Trophoblast cell (in vitro differentiated cells and primary cell): ENCODE results near the gene DNAJA2. TPM values are rescaled to one million over a fixed set of nuclear protein-coding genes. Genes with fewer than 3 reads are reported as not detected.

Source experiments
- DNase-seq, 2 donors: peaks; one replicate each; pipeline ENCODE4 v3.0.0-alpha.2; 2016
- H2AFZ ChIP-seq: 2 replicates; pipeline ENCODE4 v1.6.1; 2013; ENCODE audit warnings: low read length, moderate library complexity, mild to moderate bottlenecking; ENCODE audit not compliant: insufficient read depth, poor library complexity
- H2AK5ac ChIP-seq: 2 replicates; pipeline ENCODE4 v1.6.1; 2013; ENCODE audit warnings: mild to moderate bottlenecking, low read length
- H2BK120ac ChIP-seq: 2 replicates; pipeline ENCODE4 v1.6.1; 2013; ENCODE audit warnings: low read length, mild to moderate bottlenecking, moderate library complexity; ENCODE audit not compliant: insufficient read depth, poor library complexity
- H2BK12ac ChIP-seq: 2 replicates; pipeline ENCODE4 v1.6.1; 2013; ENCODE audit warnings: mild to moderate bottlenecking, low read length, moderate library complexity
- H2BK5ac ChIP-seq: 2 replicates; pipeline ENCODE4 v1.6.1; 2013; ENCODE audit warnings: low read length, low read depth, moderate library complexity, mild to moderate bottlenecking; ENCODE audit not compliant: poor library complexity
- H3K14ac ChIP-seq: 2 replicates; pipeline ENCODE4 v1.6.1; 2013; ENCODE audit warnings: mild to moderate bottlenecking, low read length
- H3K18ac ChIP-seq: 2 replicates; pipeline ENCODE4 v1.6.1; 2013; ENCODE audit warnings: mild to moderate bottlenecking, low read length
- H3K23ac ChIP-seq: 2 replicates; pipeline ENCODE4 v1.6.1; 2013; ENCODE audit warnings: low read length
- H3K27ac ChIP-seq: 2 replicates; pipeline ENCODE4 v1.5.1; 2013; ENCODE audit warnings: low read depth, mild to moderate bottlenecking, inconsistent platforms, low read length, moderate library complexity
- H3K27me3 ChIP-seq: 2 replicates; pipeline ENCODE4 v1.6.1; 2013; ENCODE audit warnings: inconsistent platforms, mild to moderate bottlenecking, low read length, moderate library complexity; ENCODE audit not compliant: insufficient read depth
- H3K36me3 ChIP-seq, 2 experiments: 1 replicate in 1 of 2; 2 replicates in 1 of 2; pipeline ENCODE4 v1.6.1; 2013; ENCODE audit warnings: low read length in 2 of 2, mild to moderate bottlenecking in 2 of 2, moderate library complexity in 1 of 2; ENCODE audit not compliant: insufficient read depth in 2 of 2, control insufficient read depth in 1 of 2
- H3K4ac ChIP-seq: 2 replicates; pipeline ENCODE4 v1.6.1; 2013; ENCODE audit warnings: low read depth, mild to moderate bottlenecking, low read length, moderate library complexity
- H3K4me1 ChIP-seq, 2 experiments: 1 replicate in 1 of 2; 2 replicates in 1 of 2; pipeline ENCODE4 v1.6.1; 2013; ENCODE audit warnings: low read length in 2 of 2, mild to moderate bottlenecking in 2 of 2, moderate library complexity in 1 of 2; ENCODE audit not compliant: insufficient read depth in 2 of 2, control insufficient read depth in 1 of 2
- H3K4me2 ChIP-seq: 2 replicates; pipeline ENCODE4 v1.6.1; 2013; ENCODE audit warnings: inconsistent platforms, mild to moderate bottlenecking, low read length, moderate library complexity
- H3K4me3 ChIP-seq: 2 replicates; pipeline ENCODE4 v1.5.1; 2013; ENCODE audit warnings: mild to moderate bottlenecking, low read depth, low read length, inconsistent platforms
- H3K79me1 ChIP-seq: one replicate; pipeline ENCODE4 v1.6.1; 2013; ENCODE audit warnings: low read length
- H3K79me2 ChIP-seq: 2 replicates; pipeline ENCODE4 v1.6.1; 2013; ENCODE audit warnings: low read length, mild to moderate bottlenecking; ENCODE audit not compliant: control insufficient read depth, insufficient read depth, poor library complexity
- H3K9ac ChIP-seq: 2 replicates; pipeline ENCODE4 v1.6.1; 2013; ENCODE audit warnings: mild to moderate bottlenecking, low read length
- H3K9me3 ChIP-seq: 2 replicates; pipeline ENCODE4 v1.6.1; 2013; ENCODE audit warnings: low read depth, mild to moderate bottlenecking, control low read depth, inconsistent platforms, low read length; ENCODE audit not compliant: insufficient read depth
- H4K12ac ChIP-seq: 2 replicates; pipeline ENCODE4 v1.6.1; 2013; ENCODE audit warnings: low read depth, mild to moderate bottlenecking, low read length, moderate library complexity
- H4K8ac ChIP-seq: 2 replicates; pipeline ENCODE4 v1.6.1; 2013; ENCODE audit warnings: low read depth, mild to moderate bottlenecking, low read length, moderate library complexity
- H4K91ac ChIP-seq: one replicate; pipeline ENCODE4 v1.6.1; 2013; ENCODE audit warnings: low read depth, mild to moderate bottlenecking, low read length, moderate library complexity
- WGBS: extraction: QIAGEN DNeasy Blood & Tissue Kit; methylation state at CpG from one replicate; pipeline ENCODE4 v1.1.7; 2013; ENCODE audit warnings: missing lambda C conversion rate; ENCODE audit not compliant: insufficient read length, insufficient coverage; ENCODE audit errors: extremely low coverage; 5-methylcytosine and 5-hydroxymethylcytosine counted together
- polyA plus RNA-seq: library from polyadenylated mRNA; stranded (reverse); fragments of 200-250 nt; gene quantifications from 2 replicates; pipeline ENCODE4 v1.2.3, GENCODE V29; 2013

The DNAJA2 gene
- polyA plus RNA-seq = 76.0 and 76.3 TPM in 2 replicates

GRCh38 chr16:46973207-46973995, at the start of gene DNAJA2:
TSS of gene DNAJA2 (minus strand) at chr16:46973674. CDS start at chr16:46973572, 102 bp downstream.
- H3K27ac ChIP-seq = peak within 1 kb of the TSS; percentile 99
- WGBS = no CpG with 5 or more reads among the region's 86 CpGs
- DNase-seq = peak; percentile 91 to 94

GRCh38 chr16:47019568-47019967, 46.1 kb upstream of the DNAJA2 start:
- Histone ChIP-seq H3K4me2 (no peak overlapping the region), H3K4me3 (no peak overlapping the region), H3K4me1 (no peaks in the 10 kb centered on the region), H2BK120ac (no peak overlapping the region), H2BK12ac (no peak overlapping the region), H2AK5ac (no peak overlapping the region), H2BK5ac (no peak overlapping the region), H4K8ac (no peak overlapping the region), H3K14ac (no peak overlapping the region), H3K36me3 (no peaks in the 10 kb centered on the region), H3K9me3 (no peaks in the 10 kb centered on the region), H3K79me2 (no peaks in the 10 kb centered on the region), H2AFZ (no peak overlapping the region), H3K27me3 (no peaks in the 10 kb centered on the region), H3K4ac (no peak overlapping the region), H3K27ac (no peak overlapping the region), H4K12ac (no peak overlapping the region), H3K23ac (no peak overlapping the region), H3K9ac (no peak overlapping the region), H4K91ac (no peak overlapping the region), H3K79me1 (no peaks in the 10 kb centered on the region), H3K18ac (no peak overlapping the region)
- DNase-seq = no peak
- WGBS = no CpG with 5 or more reads among the region's 2 CpGs

More at GRCh38 chr16:46973207-46973995, at the start of gene DNAJA2:
- Histone ChIP-seq H3K4me3 (peak within 1 kb of the TSS; percentile 100), H3K9ac (peak within 1 kb of the TSS; percentile 96), H4K91ac (peak within 1 kb of the TSS; percentile 95), H3K23ac (no peak within 1 kb of the TSS), H3K9me3 (no peaks in the 10 kb centered on the region), H3K4me2 (peak within 1 kb of the TSS; percentile 65), H4K12ac (peak within 1 kb of the TSS; percentile 98), H3K27me3 (no peaks in the 10 kb centered on the region), H4K8ac (peak within 1 kb of the TSS; percentile 98), H2BK12ac (peak within 1 kb of the TSS; percentile 41), H3K79me2 (peaks cover 9% of the 10 kb centered on the region), H3K14ac (peak within 1 kb of the TSS; percentile 99), H3K4ac (peak within 1 kb of the TSS; percentile 91), H3K4me1 (peaks cover 0 to 6% of the 10 kb centered on the region in 2 experiments), H3K36me3 (peaks cover 9 to 14% of the 10 kb centered on the region in 2 experiments), H3K18ac (peak within 1 kb of the TSS; percentile 97), H2BK5ac (peak within 1 kb of the TSS; percentile 96), H2AFZ (peak within 1 kb of the TSS; percentile 96), H2AK5ac (peak within 1 kb of the TSS; percentile 89), H3K79me1 (peaks cover 13% of the 10 kb centered on the region), H2BK120ac (peak within 1 kb of the TSS; percentile 93)

DNA sequence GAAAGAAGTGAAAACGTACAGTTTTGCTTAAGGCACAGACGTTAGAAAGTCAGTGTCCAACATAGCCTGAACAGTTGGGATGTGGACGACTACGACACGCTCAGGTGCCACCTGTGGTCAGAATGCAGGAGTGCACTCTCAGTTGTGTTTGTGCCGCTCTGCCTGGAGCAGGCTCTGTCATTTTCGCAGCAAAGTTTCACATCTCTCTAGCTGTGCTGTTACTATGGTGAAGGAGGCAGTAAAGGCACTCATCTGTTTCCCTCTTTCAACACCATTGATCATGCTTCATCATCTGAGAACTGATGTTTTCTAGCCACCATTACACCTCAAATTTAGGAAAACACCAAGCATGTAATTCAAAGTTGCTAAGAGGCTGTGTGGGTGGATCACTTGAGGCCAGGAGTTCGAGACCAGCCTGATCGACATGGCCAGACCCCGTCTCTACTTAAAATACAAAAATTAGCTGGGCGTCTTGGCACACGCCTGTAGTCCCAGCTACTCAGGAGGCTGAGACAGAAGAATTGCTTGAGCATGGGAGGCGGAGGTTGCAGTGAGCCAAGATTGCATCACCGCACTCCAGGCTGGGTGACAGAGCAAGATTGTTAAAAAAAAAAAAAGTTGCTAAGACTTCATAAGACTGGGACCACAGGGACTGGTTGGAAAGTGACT, 44.9 kb upstream of the DNAJA2 start:
- Histone ChIP-seq H3K14ac (no peak overlapping the region), H3K36me3 (no peaks in the 10 kb centered on the region), H3K23ac (no peak overlapping the region), H4K91ac (no peak overlapping the region), H3K4me1 (no peaks in the 10 kb centered on the region), H2BK12ac (no peak overlapping the region), H4K8ac (no peak overlapping the region), H3K27ac (no peak overlapping the region), H3K27me3 (no peaks in the 10 kb centered on the region), H3K4me2 (no peak overlapping the region), H2BK5ac (no peak overlapping the region), H3K4ac (no peak overlapping the region), H3K9me3 (no peaks in the 10 kb centered on the region), H3K18ac (no peak overlapping the region), H2AFZ (no peak overlapping the region), H3K79me1 (no peaks in the 10 kb centered on the region), H2AK5ac (no peak overlapping the region), H2BK120ac (no peak overlapping the region), H3K9ac (no peak overlapping the region), H4K12ac (no peak overlapping the region), H3K4me3 (no peak overlapping the region), H3K79me2 (no peaks in the 10 kb centered on the region)
- DNase-seq = peak; percentile 26 to 74
- WGBS = no CpG with 5 or more reads among the region's 14 CpGs

- WGBS = no CpG with 5 or more reads among the region's 5 CpGs
- Histone ChIP-seq H3K4me3 (no peak overlapping the region), H2AK5ac (no peak overlapping the region), H2AFZ (peak overlapping the region; percentile 17), H4K12ac (no peak overlapping the region), H4K91ac (no peak overlapping the region), H3K79me2 (no peaks in the 10 kb centered on the region), H3K79me1 (no peaks in the 10 kb centered on the region), H3K36me3 (no peaks in the 10 kb centered on the region), H2BK120ac (no peak overlapping the region), H3K23ac (no peak overlapping the region), H3K9me3 (no peaks in the 10 kb centered on the region), H4K8ac (no peak overlapping the region), H3K27me3 (no peaks in the 10 kb centered on the region), H3K14ac (no peak overlapping the region), H3K4me1 (no peaks in the 10 kb centered on the region), H3K9ac (no peak overlapping the region), H2BK5ac (no peak overlapping the region), H3K27ac (no peak overlapping the region), H3K4ac (no peak overlapping the region), H3K18ac (no peak overlapping the region), H3K4me2 (no peak overlapping the region), H2BK12ac (no peak overlapping the region)
- DNase-seq = no peak
Observed at GRCh38 chr16:47017636-47018035, 44.2 kb upstream of the DNAJA2 start.
